NCI-H446 (cell line): ENCODE results near the gene COMMD4.

Experiments
- DNase-seq, 2 experiments: peaks; one replicate each; lab custom pipeline; 2025; lab: John Stamatoyannopoulos, UW

The COMMD4 gene

DNA sequence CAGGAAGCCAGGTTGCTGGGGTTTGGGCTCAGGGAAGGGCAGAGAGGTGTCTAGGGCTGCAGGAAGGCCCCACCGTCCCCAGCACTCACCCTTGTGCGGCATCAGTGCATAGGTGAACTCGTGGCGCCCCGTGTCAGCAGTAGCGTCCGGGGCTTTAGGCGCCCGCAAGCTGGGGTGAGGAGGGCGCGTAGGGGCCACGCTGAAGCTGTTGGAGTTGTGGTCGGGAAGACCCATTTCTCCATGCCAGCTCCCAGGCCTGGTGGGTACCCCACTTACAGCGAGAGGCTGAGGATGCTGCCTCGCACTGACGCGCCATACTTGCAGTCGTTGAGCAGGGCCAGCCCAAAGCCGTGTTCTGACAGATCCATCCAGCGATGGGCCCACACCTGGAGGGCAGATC is 20.7 kb downstream of the COMMD4 start:
- no peak for DNase-seq

DNA sequence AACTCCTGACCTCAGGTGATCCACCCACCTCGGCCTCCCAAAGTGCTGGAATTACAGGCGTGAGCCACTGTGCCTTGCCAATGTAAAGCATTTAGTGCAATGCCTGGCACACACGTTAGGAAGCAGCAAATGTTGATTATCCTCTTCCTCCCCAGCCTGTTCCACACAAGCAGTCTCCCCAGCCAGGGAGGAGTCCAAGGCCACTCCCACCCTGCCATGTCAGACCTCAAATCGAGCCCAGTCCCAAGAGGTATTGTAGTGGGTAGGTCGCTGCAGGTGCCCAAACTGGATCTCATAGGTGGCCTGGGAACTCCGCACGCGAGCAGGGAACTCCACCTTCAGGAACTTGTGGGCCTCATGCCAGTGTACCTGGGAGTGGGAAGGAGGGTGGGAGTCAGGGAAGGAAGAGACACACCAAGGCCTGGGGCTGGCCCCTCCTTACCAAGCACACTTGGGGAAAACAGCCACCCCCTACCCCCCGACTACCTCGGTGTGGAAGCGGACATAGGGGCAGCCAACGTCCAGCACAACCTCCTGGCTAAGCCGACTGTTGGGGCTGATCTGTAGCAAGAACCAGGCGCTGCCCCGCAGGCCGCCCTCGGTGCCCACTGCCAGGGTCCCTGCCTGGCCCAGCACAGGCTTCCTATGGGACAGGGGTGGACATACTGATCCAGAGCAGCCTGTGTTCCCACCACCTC is 22.3 kb downstream of the COMMD4 start:
- no peak for DNase-seq

DNA sequence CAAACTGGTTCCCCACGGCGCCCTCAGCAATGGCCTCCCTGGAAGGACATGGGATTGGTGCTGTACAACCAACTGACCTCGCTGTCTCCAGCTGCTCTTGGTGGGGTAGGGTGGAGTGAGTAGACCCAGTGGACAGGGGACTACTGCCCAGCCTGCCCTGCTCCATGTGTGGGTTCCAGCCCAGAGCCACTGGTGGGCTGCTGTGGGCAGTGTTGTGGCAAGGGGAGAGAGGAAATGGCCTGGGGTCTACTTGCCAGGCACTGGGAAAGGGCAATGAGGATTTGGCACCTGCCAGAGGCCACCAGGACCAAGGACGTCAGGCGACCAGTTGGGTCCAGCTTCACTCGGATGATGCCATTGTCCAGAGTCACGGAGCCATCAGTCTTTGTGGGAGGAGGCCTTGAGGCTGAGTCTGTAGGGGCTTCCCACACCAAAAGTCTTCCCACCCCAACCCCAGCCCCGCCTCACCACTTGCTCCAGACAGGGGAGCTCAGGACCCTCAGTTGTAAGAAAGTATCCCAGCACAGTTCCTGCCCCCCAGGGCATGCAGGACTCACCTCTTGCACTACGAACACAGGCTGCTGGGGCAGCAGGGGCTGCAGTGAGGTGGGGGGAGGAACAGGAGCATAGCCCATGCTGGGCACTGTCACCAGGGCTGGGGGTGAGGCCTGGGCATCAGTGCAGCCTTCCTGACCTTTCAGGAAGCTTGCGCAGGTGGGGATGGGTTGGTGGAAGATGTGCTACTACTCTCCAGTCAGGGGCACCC is 23.1 kb downstream of the COMMD4 start:
- DNase-seq: no peak

DNA sequence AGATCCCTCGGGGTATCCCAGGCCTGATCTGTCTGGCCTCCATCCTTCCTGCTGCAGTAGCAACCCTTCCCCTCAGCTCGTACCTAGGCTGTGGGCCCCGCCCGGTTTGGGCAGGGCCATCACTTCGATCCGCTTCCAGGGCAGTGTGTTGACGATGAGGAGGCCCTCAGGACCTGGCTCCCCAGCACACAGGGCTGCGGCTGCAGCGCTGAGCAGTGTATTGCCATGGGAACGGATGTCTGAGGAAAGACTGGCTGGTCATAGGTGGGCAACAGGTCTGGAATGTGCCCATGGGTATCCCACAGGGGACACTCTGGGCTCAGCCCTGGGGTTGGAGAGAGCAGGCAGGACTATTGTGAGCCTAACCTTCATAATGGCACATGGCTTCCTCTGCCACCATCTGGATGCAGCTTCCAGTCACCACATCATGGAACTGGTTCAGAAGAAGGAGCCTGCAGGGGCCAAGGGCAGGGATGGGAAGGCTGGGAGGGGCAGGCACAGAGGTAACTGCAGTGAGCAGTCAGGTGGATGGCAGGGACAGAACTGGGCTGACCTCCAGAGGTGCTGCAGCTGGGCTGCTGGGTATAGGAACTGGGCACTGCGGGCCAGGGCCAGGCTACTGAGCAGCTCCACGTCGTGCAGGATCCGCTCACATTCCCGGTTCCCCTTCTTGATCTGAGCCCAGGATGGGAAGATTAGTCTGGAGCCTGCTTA is 23.8 kb downstream of the COMMD4 start:
- DNase-seq: no peak

DNA sequence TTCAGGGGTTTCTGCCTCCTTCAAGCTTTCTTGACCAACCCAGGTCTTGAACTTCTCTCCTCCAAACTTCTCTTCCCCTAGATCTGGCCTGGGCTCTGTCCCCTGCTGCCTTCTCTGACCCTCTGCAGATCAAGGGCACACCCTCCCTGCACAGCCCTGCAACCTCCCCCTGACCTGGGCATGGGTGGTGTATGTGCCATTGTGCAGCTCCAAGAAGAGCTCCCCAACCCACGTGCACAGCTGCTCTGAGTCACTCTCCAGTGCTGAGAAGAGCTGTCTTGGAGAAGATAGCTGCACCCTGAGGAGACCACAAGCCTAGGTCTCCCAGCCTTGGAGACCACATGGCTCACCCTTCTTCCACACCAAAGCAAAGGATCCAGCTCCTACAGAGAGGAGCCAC is 24.5 kb downstream of the COMMD4 start:
- DNase-seq: no peak

DNA sequence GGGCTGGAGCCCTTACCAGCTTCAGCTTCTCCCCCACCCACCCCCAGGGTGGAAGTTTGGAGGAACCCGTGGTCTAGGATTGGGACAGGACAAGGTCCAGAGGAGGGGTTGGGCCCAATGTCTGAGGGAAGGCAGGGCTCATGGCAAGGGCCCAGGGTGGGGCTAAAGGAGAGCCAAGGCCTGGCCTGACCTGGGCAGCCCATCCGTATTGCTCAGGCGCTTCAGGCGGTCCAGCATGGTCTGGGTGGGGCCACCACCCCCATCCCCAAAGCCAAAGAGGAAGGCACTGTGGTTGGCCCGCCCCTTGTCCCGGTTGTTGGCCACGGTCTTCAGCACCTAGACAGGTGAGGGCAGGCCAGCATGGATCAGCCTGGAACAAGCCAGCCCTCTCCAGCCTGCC is 25.0 kb downstream of the COMMD4 start:
- no peak for DNase-seq

DNA sequence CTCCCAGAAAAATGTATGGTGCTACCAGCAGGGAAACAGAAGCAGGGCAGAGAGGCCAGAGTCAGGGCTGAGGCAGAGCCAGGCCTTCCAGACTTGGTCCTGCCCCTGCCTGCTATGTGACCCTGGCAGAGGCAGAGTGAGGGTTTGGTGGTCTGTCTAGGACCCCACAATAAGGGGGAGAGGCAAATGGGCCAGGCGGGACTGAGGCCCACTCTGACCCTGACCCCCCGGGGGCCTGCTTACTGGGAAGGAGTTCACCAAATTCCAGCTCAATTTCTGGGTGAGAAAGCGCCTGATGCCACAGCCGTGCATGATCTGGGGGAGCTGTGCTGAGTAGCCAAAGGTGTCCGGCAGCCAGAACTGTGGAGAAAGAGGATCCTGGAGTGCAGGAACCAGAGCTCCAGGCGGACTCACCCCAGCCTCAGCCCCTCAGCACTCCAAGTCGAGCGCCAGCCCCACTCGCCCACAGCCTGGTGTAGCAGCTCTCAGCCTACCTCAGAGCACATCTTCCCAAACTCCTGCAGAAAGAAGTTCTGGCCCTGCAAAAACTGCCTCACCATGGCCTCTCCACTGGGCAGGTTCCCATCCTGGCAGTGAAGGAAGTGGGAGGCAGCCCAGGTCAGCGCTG is 25.6 kb downstream of the COMMD4 start:
- no peak for DNase-seq

DNA sequence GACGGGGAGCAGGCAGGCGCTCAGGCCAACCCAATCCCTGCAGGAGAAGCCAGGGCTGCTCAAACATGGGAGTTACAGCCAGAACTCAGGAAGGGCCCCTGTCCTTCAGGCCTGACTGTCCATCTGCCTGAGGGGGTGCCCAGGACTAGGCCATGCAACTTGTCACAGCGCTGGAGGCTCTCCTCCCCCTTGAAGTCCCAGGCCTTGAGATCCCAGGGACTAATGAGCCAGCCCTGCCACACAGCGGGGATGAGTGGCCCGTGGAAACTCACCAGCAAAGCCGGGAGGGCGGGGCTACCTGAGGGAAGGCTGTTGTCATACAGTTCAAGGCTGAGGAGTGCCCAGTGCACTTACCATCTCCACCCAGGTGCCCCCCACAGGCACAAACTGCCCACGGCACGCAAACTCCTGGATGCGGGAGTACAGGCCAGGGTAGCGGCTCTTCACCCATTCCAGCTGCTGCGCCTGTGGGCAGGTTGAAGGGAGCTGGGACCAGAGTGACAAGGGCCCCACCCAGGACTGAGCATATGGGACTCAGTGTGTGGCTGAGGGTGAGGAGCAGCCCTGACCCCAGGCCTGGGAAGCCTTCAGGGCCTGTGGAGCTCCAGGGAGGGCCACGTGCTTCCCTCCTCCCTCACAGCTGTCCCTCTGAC is 26.3 kb downstream of the COMMD4 start:
- no peak for DNase-seq

DNA sequence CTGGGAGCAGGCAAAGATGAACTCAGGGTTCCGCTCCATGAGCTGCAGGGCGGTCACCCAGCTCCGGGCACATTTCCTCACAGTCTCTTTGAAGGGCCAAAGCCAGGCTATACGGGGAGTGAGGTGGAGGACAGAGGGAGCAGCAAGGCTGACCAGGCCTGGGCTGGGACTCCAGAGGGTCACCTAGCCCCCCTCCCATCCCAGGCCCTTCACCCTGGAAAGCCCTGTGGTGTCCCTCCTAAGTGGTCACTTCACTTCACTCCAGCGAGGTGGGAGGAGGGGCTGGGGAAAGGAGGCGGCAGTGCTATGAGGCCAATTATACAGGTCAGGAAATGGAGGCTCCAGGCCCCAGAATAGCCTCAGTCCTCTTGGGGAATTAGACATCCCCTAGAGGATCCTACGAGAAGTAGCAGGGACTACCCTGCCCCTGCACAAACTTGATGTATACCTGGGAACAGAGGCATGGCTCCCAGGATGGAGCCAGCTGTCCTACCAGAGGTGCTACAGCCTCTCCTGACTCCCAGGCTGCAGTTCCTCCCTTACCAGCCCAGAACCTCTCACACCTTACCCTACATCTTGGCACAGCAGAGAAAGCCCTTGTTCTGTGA is 26.9 kb downstream of the COMMD4 start:
- DNase-seq: no peak

DNA sequence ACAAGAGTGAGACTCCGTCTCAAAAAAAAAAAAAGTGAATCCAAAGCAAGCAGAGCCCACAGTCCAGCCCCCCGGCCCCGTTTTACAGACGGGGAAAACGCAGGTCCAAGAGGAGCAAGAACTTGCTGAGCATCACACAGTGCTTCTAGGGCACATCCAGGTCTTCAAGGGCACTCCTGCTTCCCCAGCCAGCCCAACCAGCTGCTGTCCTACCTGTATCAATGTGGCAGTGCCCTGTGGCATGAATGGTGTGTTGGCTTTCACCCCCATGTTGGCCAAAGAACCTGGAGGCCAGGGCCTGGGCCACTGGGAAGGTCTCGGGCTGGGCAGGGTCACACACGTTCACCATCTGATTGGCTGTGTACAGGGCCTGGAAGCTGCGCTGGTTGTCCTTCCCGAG is 27.9 kb downstream of the COMMD4 start:
- no peak for DNase-seq

DNA sequence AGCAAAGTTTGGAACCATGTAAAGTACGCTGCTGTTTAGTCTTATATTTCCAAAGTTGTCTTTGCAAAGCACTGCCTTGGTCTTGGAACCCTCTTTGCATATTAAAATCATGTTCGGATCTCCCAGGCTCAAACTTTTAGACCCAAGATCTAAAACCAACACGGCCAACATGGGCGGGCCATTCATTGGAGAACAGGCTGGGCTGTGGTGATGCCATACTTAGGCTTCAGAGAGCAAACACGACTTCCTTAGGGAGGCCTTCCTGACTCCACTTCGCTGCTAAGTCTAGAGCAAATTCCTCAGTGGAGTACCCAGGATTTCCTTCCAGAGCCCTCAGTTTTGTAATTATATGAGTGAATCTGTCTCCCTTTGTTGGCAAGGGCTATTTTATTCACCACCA is 29.0 kb downstream of the COMMD4 start:
- no peak for DNase-seq

DNA sequence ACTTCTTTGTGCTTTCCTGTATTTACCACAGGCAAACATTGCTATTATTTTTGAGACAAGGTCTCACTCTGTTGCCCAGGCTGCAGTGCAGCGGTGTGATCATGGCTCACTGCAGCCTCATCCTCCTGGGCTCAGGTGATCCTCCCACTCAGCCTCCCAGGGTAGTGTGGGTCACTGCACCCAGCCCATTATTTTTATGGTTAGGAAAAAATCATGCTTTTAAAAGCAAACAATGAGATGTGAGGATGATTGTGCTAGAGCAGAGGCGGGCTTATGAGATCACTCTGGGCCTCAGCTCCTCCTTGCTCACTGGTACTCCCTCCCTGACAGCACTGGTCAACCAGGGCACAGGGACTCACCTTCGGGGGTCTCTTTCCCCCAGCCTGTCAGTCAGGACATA is 30.3 kb downstream of the COMMD4 start:
- DNase-seq: no peak

DNA sequence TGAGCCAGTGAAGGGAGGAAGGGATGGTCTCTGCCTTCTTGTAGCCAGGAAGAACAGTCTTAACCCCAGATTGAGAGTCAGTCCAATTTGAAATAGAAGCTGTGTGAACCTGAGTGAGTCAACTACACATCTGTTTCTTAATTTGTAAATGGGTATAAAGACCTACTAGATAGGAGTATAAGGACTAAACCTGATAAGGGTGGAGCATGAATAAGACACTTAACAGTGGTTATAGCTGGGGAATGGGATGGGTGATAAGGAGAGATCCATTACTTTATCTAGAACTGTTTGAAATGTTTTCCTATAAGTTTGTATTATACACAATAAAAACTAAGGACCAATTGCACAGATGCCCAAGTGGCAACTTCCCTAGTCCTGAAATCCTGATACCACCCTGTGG is 31.1 kb downstream of the COMMD4 start:
- no peak for DNase-seq

DNA sequence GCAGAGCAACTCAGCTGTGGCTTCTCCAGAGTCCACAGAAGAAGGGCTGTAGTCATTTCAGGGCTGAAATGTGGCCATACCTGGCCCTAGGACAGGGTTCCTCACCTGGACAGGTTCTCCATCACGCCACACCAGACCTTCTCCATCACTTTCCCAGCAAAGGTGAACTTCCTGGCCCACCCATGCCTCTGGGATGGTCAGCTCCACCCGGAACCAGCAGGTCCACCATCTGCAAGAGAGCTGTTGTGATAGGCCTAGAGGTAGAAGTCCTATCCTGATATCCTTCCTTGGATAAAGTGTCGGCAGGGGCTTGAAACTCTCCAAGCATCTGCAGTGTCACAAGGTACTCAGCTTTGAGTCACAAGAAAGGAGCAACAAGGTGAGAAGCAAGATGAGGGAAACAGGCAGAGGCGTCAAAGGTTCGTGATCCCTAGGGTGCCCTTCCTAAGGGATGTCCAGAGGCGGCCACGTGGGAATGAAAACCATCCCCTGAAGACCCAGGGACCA is 31.6 kb downstream of the COMMD4 start:
- no peak for DNase-seq

DNA sequence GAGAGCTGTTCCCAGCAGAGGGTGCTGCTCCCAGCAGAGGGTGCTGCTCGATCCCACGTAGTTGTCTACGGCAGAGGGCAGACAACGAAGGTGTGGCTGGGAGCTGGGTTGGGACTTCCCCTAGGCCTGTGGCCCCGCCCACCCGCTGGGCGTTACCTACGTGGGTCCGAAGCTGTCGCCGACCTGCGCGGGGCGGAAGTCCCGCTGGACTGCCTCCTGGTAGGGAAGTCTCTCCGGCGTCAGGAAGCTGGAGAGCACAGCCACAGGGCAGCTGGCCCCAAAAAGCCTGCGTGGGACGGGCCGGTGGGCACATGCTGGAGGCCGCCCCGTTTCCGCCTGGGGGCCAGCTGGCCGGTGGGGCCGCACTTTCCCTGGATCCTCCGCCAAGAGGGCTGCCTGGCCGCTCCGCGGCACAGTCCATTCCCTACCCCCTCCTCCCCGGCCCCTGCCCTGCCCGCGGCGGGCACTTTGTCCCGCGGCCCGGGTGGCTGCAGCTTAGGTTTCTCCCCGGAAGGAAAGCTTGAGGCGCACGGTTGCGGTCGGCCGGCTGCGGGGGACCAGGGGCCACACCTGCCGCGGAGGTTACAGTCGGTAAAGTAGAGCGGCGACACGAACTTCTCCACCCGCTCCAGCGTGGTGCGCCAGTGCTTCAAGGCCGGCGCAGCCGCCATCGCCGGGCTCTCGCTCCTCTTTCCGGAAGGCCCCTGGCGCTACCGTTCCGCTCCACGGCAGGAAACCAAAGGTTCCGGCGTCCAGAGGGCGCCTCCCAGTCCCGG is 32.2 kb downstream of the COMMD4 start, which contains the start of gene MAN2C1:
TSS of gene MAN2C1 (minus strand) at position 695 of the 776 bp plus-strand sequence. CDS start at position 671, 24 bp downstream.
- DNase-seq: peak; percentile 56 to 93

DNA sequence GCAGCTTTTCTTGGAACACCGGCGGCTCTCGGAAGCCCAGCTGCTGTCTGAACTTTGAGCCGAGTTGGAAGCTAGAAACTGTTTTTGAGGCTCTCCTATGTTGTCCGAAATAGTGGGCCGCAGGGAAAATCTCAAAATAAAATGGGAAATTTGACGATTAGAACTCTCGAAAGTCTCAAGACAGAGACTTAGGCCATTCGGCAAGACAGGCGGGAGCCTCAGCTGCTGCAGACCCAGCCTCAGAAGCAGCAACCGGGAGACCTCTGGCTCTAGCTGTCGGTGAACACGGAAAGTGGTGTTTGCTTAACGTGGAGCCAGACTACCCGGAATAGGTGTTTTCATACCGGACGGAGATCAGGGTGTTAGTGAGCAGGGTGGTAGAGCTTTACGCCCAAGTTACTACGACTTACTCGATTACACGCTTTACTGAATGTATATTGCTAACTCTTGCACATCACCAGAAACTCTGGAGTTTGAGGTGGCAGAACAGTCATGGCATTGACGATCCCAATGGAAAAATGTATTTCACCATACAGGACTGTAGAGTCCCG is 32.9 kb downstream of the COMMD4 start:
- no peak for DNase-seq

DNA sequence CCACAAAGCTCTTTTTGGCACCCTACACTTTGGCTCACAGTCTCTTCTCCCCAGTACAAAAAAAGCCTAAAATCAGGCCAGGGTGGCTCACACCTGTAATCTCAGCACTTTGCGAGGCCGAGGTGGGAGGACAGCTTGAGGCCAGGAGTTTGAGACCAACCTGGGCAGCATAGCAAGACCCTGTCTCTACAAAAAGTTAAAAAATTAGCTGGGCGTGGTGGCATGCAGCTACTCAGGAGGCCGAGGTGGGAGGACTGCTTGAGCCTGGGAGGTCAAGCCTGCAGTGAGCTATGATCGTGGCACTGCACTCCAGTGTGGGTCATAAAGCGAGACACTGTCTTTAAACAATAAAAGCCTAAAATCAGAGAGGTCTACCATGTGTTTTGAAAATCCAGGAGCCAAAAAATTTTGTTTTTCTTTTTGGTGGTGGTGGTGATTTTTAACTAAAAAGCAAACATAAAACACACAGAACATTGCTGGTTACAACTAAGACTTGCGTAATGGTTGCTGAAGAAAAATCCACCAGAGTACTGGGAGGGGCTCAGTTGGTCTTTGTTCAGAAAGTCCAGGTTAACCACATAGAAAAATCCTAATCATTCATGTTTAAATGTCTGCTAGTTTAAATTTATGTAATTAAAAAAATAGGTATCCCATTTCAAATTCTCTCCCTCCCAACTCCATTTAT is 34.2 kb downstream of the COMMD4 start:
- no peak for DNase-seq

DNA sequence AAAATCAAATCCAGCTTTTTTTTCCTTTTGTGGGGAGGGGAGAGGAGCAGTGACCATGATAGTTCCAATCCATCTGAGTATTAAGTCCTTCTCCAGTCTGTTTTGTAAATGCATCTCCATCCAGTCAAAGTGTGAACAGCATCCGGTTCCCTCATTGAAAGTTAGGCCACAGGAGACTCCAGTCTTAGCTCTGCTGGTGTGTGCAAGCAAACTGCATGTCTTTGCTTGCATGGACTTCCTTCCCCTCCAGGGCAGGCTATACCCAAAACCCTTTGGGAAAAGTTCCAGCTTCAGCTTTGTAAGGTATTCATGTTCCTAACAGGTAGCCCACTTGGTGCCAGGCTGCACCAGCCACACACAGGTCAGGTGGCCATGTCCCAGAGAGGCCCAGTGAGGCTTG is 35.6 kb downstream of the COMMD4 start:
- DNase-seq: no peak

DNA sequence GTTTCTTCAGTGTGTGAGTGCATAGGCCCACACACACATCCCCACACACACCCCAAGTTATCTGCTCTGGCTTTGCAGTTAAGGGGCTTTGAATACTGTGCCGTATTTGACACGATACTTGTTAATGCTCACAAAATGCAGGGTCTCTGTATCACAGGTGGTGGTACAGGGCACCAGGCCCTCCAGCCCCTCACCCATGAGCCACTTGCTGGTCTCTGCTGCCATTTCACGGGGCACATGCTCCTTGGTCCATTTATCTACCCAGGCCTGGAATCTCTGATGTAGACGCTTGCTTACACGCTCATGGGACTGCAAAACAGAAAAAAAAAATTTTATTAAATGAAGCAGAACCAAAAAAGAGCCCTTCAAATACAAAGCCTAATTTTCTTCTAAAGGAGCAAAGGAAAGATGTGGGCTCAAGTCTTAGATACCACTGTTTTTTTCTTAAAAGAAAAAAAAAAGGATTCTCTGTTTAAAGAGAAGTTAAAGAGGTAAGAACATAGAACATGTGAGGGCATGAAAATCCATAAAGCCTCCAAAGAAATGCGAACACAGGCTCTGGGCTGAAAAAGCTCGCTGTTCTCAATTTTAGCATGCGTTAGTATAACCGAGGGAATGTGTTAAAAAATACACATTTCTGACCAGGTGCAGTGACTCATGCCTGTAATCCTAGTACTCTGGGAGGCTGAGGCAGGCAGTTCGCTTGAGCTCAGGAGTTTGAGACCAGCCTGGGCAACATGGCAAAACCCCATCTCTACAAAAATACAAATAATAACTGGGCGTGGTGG is 36.2 kb downstream of the COMMD4 start:
- DNase-seq: no peak
